ENCODE data around the gene EIF2B2. TPM values are rescaled to one million over a fixed set of nuclear protein-coding genes. Genes with fewer than 3 reads are reported as not detected.

EIF2B2 gene
- total and polyA plus RNA-seq, 10 of the 15 experiments (the other 5 are each of a cell fraction or from before 2014, with no cell fraction given): 17.4 to 168 (median 65.5) TPM

DNA sequence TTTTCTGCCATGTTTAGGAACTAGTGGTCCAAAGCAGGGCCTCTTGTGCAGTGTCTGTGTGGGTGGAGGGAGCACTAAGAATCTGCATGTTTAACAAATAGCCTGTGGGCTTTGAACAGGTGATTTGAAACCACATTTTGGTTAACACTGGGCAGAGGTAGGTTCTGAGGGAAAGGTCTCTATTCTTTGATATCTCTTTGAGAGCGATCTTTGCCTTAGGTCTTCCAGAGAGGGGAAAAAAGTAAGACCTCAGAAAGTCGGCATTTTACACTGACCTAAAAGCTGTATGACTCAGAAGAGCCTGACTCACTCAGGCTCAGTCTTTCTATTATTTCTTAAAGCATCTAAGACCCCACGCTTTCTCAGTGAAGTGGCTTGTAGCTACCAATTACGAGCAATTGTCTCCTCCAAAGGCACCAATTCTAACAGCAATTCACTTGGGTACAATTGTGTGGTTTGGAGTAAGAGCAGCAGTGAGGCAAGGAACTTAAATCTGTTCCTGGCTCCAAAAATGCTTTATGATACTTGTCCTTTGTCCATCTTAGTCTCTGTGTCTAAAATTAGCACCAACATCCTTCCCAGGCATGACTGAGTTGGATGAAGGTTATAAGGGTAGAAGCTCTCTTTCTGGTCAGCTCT is 8.8 kb downstream of the EIF2B2 start (continued):
- TF ChIP-seq, protein P1, sequence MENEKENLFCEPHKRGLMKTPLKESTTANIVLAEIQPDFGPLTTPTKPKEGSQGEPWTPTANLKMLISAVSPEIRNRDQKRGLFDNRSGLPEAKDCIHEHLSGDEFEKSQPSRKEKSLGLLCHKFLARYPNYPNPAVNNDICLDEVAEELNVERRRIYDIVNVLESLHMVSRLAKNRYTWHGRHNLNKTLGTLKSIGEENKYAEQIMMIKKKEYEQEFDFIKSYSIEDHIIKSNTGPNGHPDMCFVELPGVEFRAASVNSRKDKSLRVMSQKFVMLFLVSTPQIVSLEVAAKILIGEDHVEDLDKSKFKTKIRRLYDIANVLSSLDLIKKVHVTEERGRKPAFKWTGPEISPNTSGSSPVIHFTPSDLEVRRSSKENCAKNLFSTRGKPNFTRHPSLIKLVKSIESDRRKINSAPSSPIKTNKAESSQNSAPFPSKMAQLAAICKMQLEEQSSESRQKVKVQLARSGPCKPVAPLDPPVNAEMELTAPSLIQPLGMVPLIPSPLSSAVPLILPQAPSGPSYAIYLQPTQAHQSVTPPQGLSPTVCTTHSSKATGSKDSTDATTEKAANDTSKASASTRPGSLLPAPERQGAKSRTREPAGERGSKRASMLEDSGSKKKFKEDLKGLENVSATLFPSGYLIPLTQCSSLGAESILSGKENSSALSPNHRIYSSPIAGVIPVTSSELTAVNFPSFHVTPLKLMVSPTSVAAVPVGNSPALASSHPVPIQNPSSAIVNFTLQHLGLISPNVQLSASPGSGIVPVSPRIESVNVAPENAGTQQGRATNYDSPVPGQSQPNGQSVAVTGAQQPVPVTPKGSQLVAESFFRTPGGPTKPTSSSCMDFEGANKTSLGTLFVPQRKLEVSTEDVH (IDR thresholded peaks at IDR 0.05; ENCODE audit: low read depth, partially characterized antibody): no peak
- TF ChIP-seq KDM1A (IDR thresholded peaks at IDR 0.05; ENCODE audit: borderline replicate concordance) (no peak), MYC (IDR thresholded peaks at IDR 0.05; ENCODE audit: insufficient read depth, insufficient read length, insufficient replicate concordance, low read length, severe bottlenecking) (no peak), ZNF24 (IDR thresholded peaks at IDR 0.05) (no peak)
- TF ChIP-seq, protein P2, sequence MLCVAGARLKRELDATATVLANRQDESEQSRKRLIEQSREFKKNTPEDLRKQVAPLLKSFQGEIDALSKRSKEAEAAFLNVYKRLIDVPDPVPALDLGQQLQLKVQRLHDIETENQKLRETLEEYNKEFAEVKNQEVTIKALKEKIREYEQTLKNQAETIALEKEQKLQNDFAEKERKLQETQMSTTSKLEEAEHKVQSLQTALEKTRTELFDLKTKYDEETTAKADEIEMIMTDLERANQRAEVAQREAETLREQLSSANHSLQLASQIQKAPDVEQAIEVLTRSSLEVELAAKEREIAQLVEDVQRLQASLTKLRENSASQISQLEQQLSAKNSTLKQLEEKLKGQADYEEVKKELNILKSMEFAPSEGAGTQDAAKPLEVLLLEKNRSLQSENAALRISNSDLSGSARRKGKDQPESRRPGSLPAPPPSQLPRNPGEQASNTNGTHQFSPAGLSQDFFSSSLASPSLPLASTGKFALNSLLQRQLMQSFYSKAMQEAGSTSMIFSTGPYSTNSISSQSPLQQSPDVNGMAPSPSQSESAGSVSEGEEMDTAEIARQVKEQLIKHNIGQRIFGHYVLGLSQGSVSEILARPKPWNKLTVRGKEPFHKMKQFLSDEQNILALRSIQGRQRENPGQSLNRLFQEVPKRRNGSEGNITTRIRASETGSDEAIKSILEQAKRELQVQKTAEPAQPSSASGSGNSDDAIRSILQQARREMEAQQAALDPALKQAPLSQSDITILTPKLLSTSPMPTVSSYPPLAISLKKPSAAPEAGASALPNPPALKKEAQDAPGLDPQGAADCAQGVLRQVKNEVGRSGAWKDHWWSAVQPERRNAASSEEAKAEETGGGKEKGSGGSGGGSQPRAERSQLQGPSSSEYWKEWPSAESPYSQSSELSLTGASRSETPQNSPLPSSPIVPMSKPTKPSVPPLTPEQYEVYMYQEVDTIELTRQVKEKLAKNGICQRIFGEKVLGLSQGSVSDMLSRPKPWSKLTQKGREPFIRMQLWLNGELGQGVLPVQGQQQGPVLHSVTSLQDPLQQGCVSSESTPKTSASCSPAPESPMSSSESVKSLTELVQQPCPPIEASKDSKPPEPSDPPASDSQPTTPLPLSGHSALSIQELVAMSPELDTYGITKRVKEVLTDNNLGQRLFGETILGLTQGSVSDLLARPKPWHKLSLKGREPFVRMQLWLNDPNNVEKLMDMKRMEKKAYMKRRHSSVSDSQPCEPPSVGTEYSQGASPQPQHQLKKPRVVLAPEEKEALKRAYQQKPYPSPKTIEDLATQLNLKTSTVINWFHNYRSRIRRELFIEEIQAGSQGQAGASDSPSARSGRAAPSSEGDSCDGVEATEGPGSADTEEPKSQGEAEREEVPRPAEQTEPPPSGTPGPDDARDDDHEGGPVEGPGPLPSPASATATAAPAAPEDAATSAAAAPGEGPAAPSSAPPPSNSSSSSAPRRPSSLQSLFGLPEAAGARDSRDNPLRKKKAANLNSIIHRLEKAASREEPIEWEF (IDR thresholded peaks at IDR 0.05; ENCODE audit: insufficient replicate concordance, low read depth, low read length): no peak

All from GM12878 (cell line).